Globus pallidus (tissue), 1 donor: ENCODE results near the gene CFTR.
"Not testable (repeated sequence)": the region's sequence is repeated elsewhere in the genome, so short reads cannot be mapped to it uniquely, and the experiment has no call there.

ENCODE experiments used
- DNase-seq: peaks from one replicate; pipeline ENCODE4 v3.0.0-alpha.2; 2015; ENCODE audit warnings: low spot score

Gene CFTR

GRCh38 chr7:117688126-117688525 is 208.3 kb downstream of the CFTR start:
- DNase-seq = no peak

DNA sequence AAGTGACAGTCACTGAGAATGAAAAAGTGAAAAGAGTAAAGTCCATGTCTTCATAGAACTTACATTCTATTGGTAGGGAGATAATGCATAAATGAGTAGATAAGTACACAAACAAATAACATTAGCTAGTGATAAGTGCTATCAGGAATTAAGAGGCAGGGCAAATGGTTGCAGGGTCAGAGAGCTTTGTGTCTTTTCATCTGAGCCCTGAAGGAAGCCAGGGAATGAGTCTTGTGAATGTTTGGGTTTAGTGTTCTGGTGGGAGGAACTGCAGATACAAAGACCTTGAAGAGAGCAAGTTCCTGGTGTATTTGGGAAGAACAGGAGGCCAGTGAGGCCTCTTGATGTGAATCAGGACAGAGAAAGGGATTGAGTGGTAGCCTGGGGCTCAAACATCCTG is 209.6 kb downstream of the CFTR start:
- DNase-seq = no peak

GRCh38 chr7:117690147-117690546 is 210.3 kb downstream of the CFTR start:
- no peak for DNase-seq

DNA sequence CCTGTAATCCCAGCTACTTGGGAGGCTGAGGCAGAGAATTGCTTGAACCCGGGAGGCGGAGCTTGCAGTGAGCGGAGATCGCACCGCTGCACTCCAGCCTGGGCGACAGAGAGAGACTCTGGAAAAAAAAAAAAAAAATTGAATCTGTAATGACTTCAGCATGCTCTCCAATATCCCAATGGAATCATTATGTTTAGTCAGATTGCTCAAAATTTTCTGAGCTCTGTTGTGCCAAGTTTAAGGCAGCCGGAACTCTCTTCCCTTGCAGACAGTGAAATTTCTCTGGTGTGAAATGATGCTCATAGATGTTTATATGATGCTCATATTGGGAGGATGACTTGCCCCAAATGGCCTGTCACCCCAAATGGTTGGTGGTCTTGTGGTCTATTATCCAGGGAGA is 212.5 kb downstream of the CFTR start:
- no peak for DNase-seq

GRCh38 chr7:117698018-117698417 is 218.2 kb downstream of the CFTR start:
- DNase-seq = no peak

DNA sequence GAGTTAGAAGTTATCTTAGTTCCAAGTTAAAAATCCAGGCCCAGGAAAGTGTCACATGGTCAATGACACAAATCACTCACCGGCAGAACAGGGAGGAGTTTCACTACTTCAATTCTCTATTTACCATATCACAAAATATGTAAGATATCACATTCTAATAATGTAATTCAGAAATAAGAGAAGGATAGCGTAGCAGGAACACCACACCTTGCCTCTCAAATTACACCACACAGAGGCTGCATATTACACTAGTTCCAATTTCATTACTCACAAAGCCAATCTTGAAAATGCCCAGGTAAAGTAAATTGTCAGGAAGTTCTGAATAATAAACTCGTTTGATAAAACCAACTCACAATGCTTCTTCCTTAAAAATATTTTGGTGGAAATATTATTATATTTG is 224.2 kb downstream of the CFTR start:
- DNase-seq = no peak

DNA sequence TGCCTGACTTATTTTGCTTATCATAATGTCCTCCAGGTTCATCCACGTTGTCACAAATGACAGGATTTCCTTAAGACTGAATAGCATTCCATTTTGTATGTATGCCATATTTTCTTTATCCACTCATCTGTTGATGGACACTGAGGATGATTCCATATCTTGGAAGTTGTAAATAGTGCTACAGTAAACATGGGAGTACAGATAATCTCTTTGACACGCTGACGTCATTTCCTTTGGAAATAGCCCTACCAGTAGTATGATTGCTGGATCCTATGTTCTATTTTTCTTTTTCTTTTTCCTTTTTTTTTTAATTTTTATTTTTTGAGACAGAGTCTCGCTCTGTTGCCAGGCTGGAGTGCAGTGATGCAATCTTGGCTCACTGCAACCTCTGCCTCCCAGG is 225.8 kb downstream of the CFTR start:
- DNase-seq = no peak

- no peak for DNase-seq
Observed at GRCh38 chr7:117706210-117706609, 226.4 kb downstream of the CFTR start.

- no peak for DNase-seq
Observed at GRCh38 chr7:117707080-117707479, 227.3 kb downstream of the CFTR start.

DNA sequence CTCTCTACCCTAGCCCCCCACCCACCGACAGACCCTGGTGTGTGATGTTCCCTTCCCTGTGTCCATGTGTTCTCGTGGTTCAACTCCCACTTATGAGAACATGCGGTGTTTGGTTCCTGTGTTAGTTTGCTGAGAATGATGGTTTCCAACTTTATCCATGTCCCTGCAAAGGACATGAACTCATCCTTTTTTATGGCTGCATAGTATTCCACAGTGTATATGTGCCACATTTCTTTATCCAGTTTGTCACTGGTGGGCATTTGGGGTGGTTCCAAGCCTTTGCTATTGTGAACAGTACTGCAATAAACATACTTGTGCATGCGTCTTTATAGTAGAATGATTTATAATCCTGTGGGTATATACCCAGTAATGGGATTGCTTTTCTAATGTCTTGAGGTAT is 228.3 kb downstream of the CFTR start:
- not testable (repeated sequence) for DNase-seq

GRCh38 chr7:117711556-117711955 is 231.7 kb downstream of the CFTR start:
- DNase-seq = no peak

DNA sequence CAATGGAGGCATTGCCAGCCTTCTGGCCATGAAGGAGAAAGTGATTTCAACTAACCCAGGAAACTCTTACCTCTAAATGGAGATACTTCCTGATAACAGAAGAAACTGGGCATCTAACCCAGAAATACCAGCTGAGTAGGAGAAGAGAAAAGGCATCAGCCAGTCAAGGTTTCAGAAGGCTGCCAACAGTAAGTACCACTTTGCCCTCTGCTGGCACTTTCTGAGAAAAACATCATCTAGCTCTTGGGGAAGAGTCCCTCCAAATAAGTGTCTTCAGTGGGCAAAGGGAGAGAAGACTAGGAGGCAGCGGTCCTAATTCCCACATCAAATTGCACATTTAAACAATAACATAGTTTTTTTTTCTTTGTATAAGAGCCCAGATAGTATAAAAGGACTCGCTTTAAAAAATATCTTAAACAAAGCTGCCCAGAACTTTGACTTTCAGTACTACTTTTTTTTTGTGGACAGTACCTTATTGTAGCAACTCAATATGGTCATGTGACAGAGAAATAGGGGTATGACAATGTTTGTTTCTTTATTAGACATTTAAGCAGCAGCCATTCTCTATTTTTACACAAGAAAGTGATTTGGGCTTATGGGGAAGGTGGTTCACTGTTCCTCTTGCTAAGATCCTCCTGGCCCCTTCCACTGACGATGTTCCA is 236.1 kb downstream of the CFTR start:
- DNase-seq = peak; percentile 84

DNA sequence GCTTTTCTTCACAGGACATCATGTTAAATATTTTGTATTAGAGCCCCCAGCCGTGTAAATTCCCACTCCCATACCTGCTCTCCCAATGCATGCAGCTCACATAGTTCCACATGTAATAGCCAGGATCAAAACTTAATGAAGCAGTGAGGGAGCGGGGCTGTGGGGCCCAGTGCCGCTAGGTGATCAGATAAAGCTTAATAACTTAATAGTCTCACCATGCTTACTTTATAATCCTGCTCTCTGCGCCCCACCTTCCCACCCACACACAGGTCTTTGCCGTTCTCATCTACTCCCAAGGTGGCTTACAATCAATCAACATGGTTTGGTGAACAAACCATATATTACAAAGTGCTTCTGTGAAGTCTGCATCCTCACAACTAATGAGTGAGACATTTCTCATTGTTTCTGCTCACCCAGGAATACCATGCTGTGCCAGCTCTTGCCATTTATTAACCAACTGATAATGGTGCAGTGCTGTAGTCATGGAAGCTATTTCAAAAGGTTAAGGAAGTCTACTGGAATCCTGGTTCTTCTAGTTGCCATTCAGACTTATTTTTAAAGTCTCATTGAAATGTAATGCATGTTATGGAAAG is 237.0 kb downstream of the CFTR start:
- no peak for DNase-seq

DNA sequence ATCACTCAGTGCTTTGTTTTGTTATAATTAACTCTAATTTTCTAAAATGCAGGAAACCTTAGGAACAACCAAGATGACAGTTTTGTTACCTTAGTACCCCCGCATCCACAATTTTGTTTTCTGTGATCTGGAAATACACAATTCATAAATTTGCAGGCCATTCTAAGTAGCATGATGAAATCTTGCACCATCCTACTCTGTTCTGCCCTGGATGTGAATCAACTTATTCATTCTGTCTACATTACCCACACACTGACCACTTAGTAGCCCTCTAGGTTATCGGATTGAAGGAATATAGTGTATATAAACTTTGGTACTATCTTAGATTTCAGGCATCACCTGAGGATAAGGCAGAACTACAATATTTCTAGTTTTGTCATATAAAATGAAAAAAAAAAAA is 237.5 kb downstream of the CFTR start:
- DNase-seq = no peak
